ENCODE measurements around the gene LMTK3.
"Not testable (repeated sequence)": the region's sequence is repeated elsewhere in the genome, so short reads cannot be mapped to it uniquely, and the experiment has no call there.

The LMTK3 gene

GRCh38 chr19:48502350-48503018 lies 9.2 kb downstream of the LMTK3 start:
- no peak for DNase-seq

DNA sequence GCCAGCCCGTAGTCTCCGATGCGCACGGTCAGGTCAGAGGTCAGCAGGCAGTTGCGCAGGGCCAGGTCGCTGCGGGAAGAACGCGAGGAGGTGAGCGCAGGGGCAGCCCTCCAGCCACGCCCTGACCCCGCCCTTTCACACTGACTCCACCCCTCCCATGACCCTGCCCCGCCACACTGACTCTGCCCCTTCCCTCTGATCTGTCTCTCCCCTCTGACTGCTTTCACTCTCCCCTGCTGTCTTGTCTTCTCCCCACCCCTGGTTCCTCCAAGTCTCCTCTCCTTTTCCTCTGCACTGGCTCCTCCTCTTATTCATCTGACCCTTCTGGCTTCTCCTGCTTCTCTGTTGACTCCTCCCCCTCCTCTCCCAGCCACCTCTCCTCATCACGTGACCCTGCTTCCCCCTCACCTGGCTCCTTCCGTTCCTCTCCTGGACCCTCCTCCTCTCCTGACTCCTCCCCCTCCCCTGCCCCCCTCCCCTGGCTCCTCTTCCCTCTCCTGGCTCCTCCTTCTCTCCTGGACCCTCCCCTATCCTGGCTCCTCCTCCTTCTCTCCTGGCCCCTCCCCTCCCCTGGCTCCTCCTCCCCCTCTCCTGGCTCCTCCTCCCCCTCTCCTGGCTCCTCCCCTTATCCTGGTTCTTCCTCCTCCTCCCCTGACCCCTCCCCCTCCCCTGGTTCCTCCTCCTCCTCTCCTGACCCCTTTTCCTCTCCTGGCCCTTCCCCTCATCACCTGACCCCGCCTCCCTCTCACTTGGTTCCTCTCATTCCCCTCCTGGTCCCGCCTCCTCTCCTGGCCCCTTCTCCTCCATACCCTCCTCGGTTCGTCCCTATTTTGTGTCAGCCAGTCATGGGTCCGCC lies 9.9 kb downstream of the LMTK3 start:
- DNase-seq = no peak

DNA sequence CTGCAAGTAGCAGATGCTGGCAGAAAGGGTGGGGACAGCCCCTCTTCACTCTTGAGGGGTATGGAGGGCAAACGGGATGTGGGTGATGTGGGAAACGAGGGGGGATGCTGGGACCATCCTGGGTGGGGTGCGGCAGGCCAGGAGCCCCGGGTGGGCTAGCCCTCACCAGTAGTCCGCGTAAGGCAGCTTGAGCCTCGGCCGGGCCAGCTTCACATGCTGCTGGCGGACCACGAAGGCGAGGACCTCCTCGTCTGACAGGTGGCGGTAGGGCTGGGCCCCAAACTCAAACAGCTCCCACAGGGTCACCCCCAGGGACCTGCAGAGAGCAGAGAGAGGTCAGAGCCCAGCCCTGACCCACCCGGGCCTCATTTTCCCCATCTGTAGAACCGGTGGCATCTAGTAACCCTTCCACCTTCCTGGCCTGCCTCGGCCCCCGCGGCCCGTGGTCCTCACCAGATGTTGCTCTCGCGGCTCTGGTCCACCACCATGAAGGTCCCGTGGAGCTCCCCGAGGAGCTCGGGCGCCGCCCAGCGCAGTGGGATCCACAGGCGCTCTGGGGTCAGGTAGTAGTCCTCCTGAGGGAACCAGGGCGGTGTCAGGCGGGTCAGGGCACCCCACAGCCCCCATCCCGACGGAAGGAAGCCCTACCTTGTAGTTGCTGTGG lies 10.7 kb downstream of the LMTK3 start:
- DNase-seq = peak; percentile 25

GRCh38 chr19:48499316-48500090 lies 12.1 kb downstream of the LMTK3 start:
- no peak for DNase-seq

- DNase-seq = no peak
These were observed 12.9 kb downstream of the LMTK3 start for GRCh38 chr19:48498595-48499311.

DNA sequence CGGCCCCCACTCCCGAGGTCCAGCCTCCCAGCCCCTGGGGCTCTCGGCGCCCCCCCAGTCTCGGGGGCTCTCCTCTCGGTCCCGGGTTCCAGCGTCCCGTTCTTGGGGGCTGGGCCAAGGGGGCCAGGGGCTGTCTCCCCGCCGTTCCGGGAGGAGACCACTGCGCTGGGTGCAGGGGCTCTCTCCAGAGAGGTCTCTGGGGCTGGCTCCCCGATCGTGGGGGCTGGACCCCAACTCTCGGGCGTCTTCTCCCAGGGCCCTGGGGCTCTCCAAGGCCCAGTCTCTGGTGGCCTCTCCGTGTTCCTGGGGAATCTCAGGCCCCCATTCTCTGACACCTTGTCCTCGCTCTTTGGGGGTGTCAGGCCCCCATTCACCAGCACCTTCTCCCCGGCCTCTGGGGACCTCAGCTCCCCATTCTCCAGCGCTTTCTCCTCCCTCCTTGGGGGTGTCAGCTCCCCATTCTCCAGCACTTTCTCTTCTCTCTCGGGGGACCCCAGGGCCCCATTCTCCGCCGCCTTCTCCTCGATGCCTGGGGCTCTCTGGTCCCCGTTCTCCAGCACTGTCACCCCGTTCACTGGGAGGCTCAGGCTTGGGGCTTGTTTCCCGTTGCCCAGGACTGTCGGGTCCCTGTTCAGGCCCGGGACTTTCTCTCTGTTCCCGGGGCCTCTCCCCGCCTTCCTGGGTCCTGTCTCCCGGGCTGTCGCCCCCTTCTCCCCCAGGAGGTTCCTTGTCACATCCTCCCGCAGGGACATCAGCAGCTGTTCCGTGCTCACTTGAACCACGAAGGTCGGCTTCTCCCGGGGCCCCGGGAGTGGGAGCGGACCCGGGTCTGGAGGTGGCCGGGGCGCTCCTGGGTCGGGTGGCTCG lies 13.7 kb downstream of the LMTK3 start:
- no peak for DNase-seq

DNA sequence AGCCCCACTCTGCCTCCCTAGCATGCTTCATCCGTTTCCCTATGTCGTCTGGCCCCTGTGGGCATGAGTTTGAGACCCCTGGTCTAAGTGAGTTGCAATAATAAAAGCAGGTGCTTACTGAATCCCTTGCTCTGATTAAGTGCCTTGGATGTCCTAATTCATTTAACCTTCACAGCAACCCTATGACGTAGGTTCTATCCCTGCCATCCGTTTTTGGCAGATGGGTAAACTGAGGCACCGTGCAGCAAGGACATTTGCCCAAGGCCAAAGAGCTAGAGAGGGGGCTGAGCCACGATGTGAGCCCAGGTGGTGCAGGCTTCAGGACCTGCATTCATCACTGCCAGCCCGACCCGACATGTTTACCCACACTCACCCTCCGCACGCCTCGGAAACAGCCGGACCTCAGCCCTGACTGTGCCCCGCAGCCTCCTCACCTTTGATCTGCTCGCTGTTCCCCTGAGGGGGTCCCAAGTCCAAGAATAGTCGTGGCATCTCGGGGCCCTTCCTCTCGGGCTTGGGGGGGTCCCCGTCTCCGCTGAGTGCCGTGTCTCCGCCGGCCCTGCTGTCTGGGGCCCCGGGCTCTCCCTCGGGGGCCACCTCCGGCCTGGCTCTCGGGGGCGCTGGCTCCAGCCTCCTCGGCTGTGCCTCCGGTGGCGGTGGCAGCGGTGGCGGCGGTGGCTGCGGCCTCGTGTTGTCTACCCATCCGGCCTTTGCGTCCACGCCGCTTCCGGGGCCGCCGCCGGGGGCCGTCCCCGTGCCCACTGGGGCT lies 14.5 kb downstream of the LMTK3 start:
- no peak for DNase-seq

- no peak for DNase-seq
These were observed 16.2 kb downstream of the LMTK3 start for GRCh38 chr19:48495396-48495795.

DNA sequence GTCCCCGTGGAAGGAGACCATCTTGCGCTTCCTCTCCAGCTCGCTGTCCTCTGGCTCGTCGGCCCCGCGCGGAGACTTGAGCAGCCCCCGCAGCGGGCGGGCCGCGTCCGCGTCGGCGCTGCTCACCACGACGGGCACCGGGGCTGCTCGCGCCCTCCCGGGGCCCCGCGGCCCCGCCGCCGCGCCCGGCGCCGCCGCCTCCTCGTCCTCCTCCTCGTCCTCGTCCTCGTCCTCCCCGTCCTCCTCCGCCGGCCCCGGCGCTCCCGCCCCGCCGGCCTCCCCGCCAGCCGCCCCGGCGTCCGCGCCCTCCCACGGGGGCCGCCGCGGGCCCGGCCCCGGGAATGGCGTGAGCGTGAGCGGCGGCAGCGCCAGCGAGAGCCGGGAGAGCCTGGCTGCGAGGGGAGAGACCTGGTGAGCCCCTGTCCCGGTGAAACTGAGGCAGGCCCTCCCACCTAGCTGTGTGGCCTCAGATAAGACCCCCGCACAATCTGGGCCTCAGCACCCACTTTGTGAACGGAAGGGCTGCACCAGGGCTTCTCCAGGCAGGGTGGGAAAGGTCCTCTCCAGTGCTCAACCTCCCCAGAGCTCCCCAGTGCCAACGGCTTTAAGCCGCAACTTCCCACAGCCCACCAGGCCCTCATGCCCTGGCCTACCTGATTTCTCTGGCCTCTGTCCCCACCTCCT lies 17.8 kb downstream of the LMTK3 start:
- DNase-seq = no peak

GRCh38 chr19:48492925-48493717 lies 18.5 kb downstream of the LMTK3 start:
- peak; percentile 94 for DNase-seq

DNA sequence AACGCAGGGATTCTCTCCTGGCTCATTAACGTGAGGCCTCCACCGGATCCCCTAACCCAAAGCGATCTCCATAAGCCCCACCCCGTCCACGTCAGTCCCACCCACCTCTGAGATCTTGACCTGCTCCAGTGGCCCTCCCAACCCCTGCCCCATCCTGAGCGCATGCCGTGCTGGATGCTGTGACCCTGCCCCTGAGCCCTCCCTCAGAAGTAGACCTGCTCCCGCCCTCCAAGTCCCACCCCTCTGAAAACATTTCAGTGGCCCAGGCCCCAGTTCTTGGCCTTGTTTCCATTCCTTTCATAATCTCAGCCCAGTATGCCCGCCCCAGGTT lies 19.9 kb downstream of the LMTK3 start:
- DNase-seq = no peak

GRCh38 chr19:48490981-48491792 lies 20.4 kb downstream of the LMTK3 start:
- no peak for DNase-seq

GRCh38 chr19:48489608-48490216 lies 21.9 kb downstream of the LMTK3 start:
- peak; percentile 82 for DNase-seq

GRCh38 chr19:48488478-48488877 lies 23.2 kb downstream of the LMTK3 start:
- not testable (repeated sequence) for DNase-seq

DNA sequence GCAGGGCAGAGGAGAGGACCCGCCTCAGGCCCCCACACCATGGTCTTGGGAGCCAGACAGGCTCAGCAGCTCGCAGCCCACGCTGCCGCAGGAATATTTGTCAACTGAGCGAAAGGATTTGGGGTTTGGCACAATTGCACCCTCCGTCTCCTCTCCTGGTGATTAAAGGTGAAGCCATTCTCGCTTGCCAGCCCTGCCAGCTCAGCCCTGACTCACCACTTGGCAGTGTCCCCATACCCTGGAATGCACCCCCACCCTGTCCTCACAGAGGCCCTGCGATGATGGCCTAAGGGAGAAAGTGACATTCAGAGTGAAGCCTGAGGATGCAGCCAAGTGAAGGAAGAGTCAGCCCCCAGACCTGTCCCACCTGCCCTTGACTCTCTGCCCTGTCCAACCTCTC lies 23.7 kb downstream of the LMTK3 start:
- no peak for DNase-seq

DNA sequence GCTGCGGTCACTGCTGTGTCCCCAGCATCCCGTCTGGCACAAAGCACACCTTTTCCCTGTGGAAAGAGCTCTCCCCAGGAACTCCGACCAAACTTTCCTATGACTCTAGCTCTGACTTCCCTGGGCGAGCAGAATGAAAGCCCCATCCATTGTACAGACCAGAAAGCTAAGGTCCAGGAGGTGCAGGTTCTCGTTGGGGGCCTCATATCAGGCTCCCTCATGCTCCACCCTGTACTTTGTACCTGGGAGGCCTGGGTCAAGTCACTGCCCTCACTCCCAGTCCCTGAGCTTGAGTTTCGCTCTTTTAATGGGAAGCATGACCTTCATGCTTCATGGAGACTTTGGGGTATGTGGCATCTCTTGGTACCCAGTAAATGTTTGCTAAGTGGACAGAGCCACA lies 24.1 kb downstream of the LMTK3 start:
- no peak for DNase-seq

DNA sequence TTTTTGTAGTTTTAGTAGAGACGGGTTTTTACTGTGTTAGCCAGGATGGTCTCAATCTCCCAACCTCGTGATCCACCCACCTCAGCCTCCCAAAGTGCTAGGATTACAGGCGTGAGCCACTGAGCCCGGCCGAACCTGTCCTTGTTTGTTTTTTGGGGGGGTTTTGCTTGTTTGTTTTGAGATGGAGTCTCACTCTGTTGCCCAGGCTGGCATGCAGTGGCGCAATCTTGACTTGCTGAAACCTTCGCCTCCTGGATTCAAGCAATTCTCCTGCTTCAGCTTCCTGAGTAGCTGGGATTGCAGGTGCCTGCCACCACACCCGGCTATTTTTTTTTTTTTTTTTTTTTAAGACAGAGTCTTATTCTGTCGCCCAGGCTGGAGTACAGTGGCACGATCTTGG lies 24.9 kb downstream of the LMTK3 start:
- not testable (repeated sequence) for DNase-seq

Measured in right forelimb (tissue), 1 donor.